OCI-LY3 (cell line): ENCODE results near the gene MAP3K4.

Experiments used
- H2AFZ ChIP-seq: fragments of 200-600, 300-600 bp; shearing (Covaris generic); 2 replicates; pipeline ENCODE4 v1.6.0; 2014; ENCODE audit warnings: antibody characterized with exemption, low read depth, low read length
- H3K27ac ChIP-seq: fragments of 200-600, 300-600 bp; sonication (generic); 2 replicates; pipeline ENCODE4 v1.5.1; 2014; ENCODE audit warnings: mild to moderate bottlenecking, low read length, moderate library complexity, mixed read lengths
- H3K27me3 ChIP-seq: fragments of 200-600, 300-600 bp; sonication (generic); 2 replicates; pipeline ENCODE4 v1.6.1; 2014; ENCODE audit warnings: low read depth, low read length, mixed read lengths
- H3K36me3 ChIP-seq: fragments of 200-600, 300-600 bp; sonication (generic); replicated peaks from 2 replicates; pipeline ENCODE3; 2014; ENCODE audit warnings: low read depth, low read length, mixed read lengths
- H3K4me1 ChIP-seq: fragments of 300-600, 200-600 bp; sonication (generic); 2 replicates; pipeline ENCODE4 v1.6.1; 2014; ENCODE audit warnings: low read length, mixed read lengths
- H3K4me2 ChIP-seq: fragments of 200-600, 300-600 bp; sonication (generic); 2 replicates; pipeline ENCODE4 v1.6.1; 2014; ENCODE audit warnings: low read length, mixed read lengths
- H3K4me3 ChIP-seq: fragments of 300-600, 200-600 bp; sonication (generic); 2 replicates; pipeline ENCODE4 v1.5.1; 2014; ENCODE audit warnings: antibody characterized with exemption, mild to moderate bottlenecking, low read length, moderate library complexity
- H3K79me2 ChIP-seq: fragments of 300-600, 200-600 bp; shearing (Covaris generic); 2 replicates; pipeline ENCODE4 v1.6.1; 2014; ENCODE audit warnings: mild to moderate bottlenecking, low read length, mixed read lengths
- H3K9ac ChIP-seq: fragments of 300-600, 200-600 bp; shearing (Covaris generic); 2 replicates; pipeline ENCODE4 v1.6.0; 2014; ENCODE audit warnings: mild to moderate bottlenecking, low read length, moderate library complexity
- H3K9me3 ChIP-seq: fragments of 200-600, 300-600 bp; shearing (Covaris generic); 2 replicates; pipeline ENCODE4 v1.6.1; 2014; ENCODE audit warnings: low read length, mixed read lengths; ENCODE audit not compliant: insufficient read depth
- H4K20me1 ChIP-seq: fragments of 200-600, 300-600 bp; sonication (generic); 2 replicates; pipeline ENCODE4 v1.6.1; 2016; ENCODE audit warnings: low read length, mixed read lengths; ENCODE audit not compliant: insufficient read depth
- CTCF ChIP-seq: fragments of 200-600, 300-600 bp; sonication (generic); IDR thresholded peaks from 2 replicates; pipeline ENCODE4 v1.5.1; 2014; ENCODE audit warnings: antibody characterized with exemption, low read length, low read depth
- EZH2phosphoT487 ChIP-seq: fragments of 200-600 bp; shearing (Covaris generic); IDR thresholded peaks from 2 replicates; pipeline ENCODE4 v1.6.1; 2018; ENCODE audit warnings: antibody characterized with exemption, mixed run types, low read depth

The MAP3K4 gene

GRCh38 chr6:161031721-161032495 lies 40.3 kb downstream of the MAP3K4 start:
- Histone ChIP-seq H3K79me2 (peaks cover 77% of the 10 kb centered on the region), H3K4me1 (peaks cover 51% of the 10 kb centered on the region)
- TF ChIP-seq EZH2phosphoT487 (no peak), CTCF (no peak)

GRCh38 chr6:161033667-161034066 lies 42.1 kb downstream of the MAP3K4 start:
- Histone ChIP-seq H3K4me1 (peaks cover 50% of the 10 kb centered on the region), H3K9ac (no peak overlapping the region), H3K79me2 (peaks cover 71% of the 10 kb centered on the region), H3K4me3 (no peak overlapping the region), H3K27ac (no peak overlapping the region), H3K9me3 (no peaks in the 10 kb centered on the region), H2AFZ (no peak overlapping the region), H3K36me3 (peaks cover 33% of the 10 kb centered on the region), H4K20me1 (peaks cover 17% of the 10 kb centered on the region; the same call in 1 of the 2 replicates), H3K27me3 (no peaks in the 10 kb centered on the region), H3K4me2 (no peak overlapping the region)
- no peak for TF ChIP-seq EZH2phosphoT487
- TF ChIP-seq CTCF, result no peak

More at GRCh38 chr6:161031721-161032495, 40.3 kb downstream of the MAP3K4 start:
- Histone ChIP-seq H3K36me3 (peaks cover 22% of the 10 kb centered on the region), H3K27me3 (no peaks in the 10 kb centered on the region), H3K4me3 (no peak overlapping the region), H3K4me2 (no peak overlapping the region), H3K9me3 (no peaks in the 10 kb centered on the region), H3K27ac (no peak overlapping the region), H4K20me1 (peaks cover 29% of the 10 kb centered on the region), H2AFZ (no peak overlapping the region), H3K9ac (no peak overlapping the region)

GRCh38 chr6:161035182-161035980 lies 43.8 kb downstream of the MAP3K4 start:
- Histone ChIP-seq H3K27me3 (no peaks in the 10 kb centered on the region), H3K4me3 (peak overlapping the region; percentile 65), H3K27ac (peak overlapping the region; percentile 74), H4K20me1 (peaks cover 3% of the 10 kb centered on the region; the same call in 1 of the 2 replicates), H3K79me2 (peaks cover 62% of the 10 kb centered on the region), H2AFZ (no peak overlapping the region), H3K9ac (peak overlapping the region; percentile 29; the same call in 1 of the 2 replicates), H3K9me3 (no peaks in the 10 kb centered on the region), H3K4me2 (peak overlapping the region; percentile 92), H3K4me1 (peaks cover 33% of the 10 kb centered on the region), H3K36me3 (peaks cover 45% of the 10 kb centered on the region)
- TF ChIP-seq CTCF (no peak), EZH2phosphoT487 (no peak)

- Histone ChIP-seq H3K9me3 (no peaks in the 10 kb centered on the region), H3K36me3 (peaks cover 45% of the 10 kb centered on the region), H3K27ac (peak overlapping the region; percentile 74), H3K4me3 (0 out of 2 replicates have a peak overlapping the region, but pooled peaks have one; percentile 65), H3K9ac (no peak overlapping the region), H3K79me2 (peaks cover 57% of the 10 kb centered on the region), H3K4me1 (peaks cover 33% of the 10 kb centered on the region), H3K4me2 (peak overlapping the region; percentile 92), H3K27me3 (no peaks in the 10 kb centered on the region), H2AFZ (no peak overlapping the region), H4K20me1 (peaks cover 3% of the 10 kb centered on the region; the same call in 1 of the 2 replicates)
- TF ChIP-seq EZH2phosphoT487 (no peak), CTCF (no peak)
These were observed 44.4 kb downstream of the MAP3K4 start for GRCh38 chr6:161035981-161036263.
